Duodenal mucosa (tissue), 2 donors: ENCODE results near the gene SERTAD2.

Experiments
- H3K27ac ChIP-seq: one replicate; pipeline ENCODE4 v1.7.0; 2013; ENCODE audit warnings: low read depth, low read length
- H3K27me3 ChIP-seq, 2 donors: one replicate each; pipeline ENCODE4 v1.7.0; 2013; ENCODE audit warnings: low read length in 2 of 2, control low read depth in 1 of 2; ENCODE audit not compliant: insufficient read depth in 2 of 2, control insufficient read depth in 1 of 2
- H3K36me3 ChIP-seq, 2 donors: one replicate each; pipeline ENCODE4 v1.7.0; 2013; ENCODE audit warnings: low read length in 2 of 2, control low read depth in 1 of 2; ENCODE audit not compliant: insufficient read depth in 2 of 2, control insufficient read depth in 1 of 2
- H3K4me1 ChIP-seq, 2 donors: one replicate each; pipeline ENCODE4 v1.7.0; 2013; ENCODE audit warnings: low read length in 2 of 2, control low read depth in 1 of 2; ENCODE audit not compliant: insufficient read depth in 2 of 2, control insufficient read depth in 1 of 2
- H3K4me3 ChIP-seq, 2 donors: one replicate each; pipeline ENCODE4 v1.7.0; 2013; ENCODE audit warnings: low read length in 2 of 2, low read depth in 1 of 2
- H3K9ac ChIP-seq, 2 donors: one replicate each; pipeline ENCODE4 v1.7.0; 2013; ENCODE audit warnings: low read length in 2 of 2, low read depth in 1 of 2
- H3K9me3 ChIP-seq, 2 donors: one replicate each; pipeline ENCODE4 v1.7.0; 2013; ENCODE audit warnings: low read length in 2 of 2, control low read depth in 1 of 2; ENCODE audit not compliant: control insufficient read depth in 1 of 2

SERTAD2 gene

DNA sequence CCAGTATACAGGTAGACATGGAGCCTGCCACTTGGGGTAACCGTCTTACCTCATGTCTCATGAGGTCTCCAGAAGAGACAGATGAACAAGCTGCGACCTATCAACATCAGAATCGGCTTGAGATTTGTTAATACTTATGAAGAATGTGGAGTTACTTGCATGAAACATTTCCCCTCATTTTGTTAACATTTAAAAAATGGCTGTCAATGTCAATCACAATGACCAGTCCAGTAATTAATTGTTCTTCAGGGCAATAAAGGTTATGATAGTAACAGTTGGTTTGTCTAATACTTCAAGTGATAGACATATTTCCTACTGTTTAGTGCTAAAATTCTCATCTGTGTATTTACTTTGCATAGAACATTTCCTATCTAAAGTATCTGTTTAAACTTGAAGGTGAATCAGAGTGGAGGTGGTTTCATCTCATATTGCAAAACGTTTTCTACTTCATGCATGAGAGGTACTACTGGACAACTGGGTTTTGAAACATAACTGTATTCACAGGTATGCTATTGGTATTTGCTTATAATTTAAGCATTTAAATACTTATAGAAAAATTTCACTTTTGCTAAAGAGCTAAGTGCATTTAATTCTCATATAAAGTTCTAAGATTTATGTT, 15.1 kb downstream of the SERTAD2 start:
- Histone ChIP-seq H3K9ac (no peak overlapping the region), H3K4me3 (no peak overlapping the region), H3K36me3 (peaks cover 2 to 28% of the 10 kb centered on the region in 2 donors), H3K27ac (no peak overlapping the region), H3K4me1 (peaks cover 9 to 21% of the 10 kb centered on the region in 2 donors), H3K9me3 (no peaks in the 10 kb centered on the region), H3K27me3 (no peaks in the 10 kb centered on the region)

- Histone ChIP-seq H3K27me3 (no peaks in the 10 kb centered on the region), H3K4me3 (no peak overlapping the region), H3K4me1 (peaks cover 7 to 21% of the 10 kb centered on the region in 2 donors), H3K36me3 (peaks cover 2 to 31% of the 10 kb centered on the region in 2 donors), H3K9me3 (no peaks in the 10 kb centered on the region), H3K27ac (no peak overlapping the region), H3K9ac (no peak overlapping the region)
These were observed 15.8 kb downstream of the SERTAD2 start for GRCh38 chr2:64637931-64638330.

DNA sequence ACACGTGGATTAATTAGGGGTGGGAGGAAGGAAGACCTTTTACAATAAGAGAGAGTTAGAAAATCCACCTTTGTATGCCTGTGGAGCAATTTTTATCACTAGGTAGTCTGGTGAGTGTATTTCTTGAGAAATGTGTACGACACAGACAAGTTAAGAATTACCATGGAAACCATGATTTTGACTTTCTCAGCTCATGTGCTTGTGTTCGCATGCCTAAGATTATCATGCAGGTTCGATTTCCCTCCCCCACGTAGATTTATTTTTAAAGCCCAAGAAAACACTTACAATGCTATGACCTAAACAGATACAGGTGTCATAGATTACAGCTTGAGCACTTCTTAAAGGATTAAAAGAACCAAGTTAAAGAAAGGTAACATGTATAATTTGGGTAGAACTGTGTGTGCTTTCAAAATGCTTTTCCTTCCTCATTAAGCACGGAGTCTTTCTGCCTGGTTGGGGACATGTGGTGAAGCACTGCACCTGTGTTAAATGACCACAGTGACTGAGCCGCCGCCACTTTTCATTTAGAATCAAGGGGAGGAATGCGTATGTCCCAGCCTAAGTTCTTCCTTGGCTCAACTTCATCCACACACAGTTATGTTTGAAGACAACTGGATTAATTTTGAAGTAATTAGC, 16.6 kb downstream of the SERTAD2 start:
- H3K4me1 ChIP-seq = peaks cover 6 to 21% of the 10 kb centered on the region in 2 donors

GRCh38 chr2:64635976-64636911, 17.5 kb downstream of the SERTAD2 start:
- Histone ChIP-seq H3K9me3 (no peaks in the 10 kb centered on the region), H3K27me3 (no peaks in the 10 kb centered on the region), H3K27ac (no peak overlapping the region), H3K9ac (no peak overlapping the region), H3K4me3 (no peak overlapping the region), H3K4me1 (peaks cover 6 to 21% of the 10 kb centered on the region in 2 donors), H3K36me3 (peaks cover 2 to 31% of the 10 kb centered on the region in 2 donors)

More for the DNA sequence above, 16.6 kb downstream of the SERTAD2 start:
- H3K9me3 ChIP-seq = no peaks in the 10 kb centered on the region
- H3K4me3 ChIP-seq = no peak overlapping the region
- H3K27me3 ChIP-seq = no peaks in the 10 kb centered on the region
- peak overlapping the region in 1 of 2 donors; percentile 17 for H3K9ac ChIP-seq
- H3K27ac ChIP-seq = no peak overlapping the region
- peaks cover 2 to 31% of the 10 kb centered on the region in 2 donors for H3K36me3 ChIP-seq

GRCh38 chr2:64634345-64635267, 19.1 kb downstream of the SERTAD2 start:
- Histone ChIP-seq H3K4me1 (peaks cover 3 to 14% of the 10 kb centered on the region in 2 donors), H3K9me3 (no peaks in the 10 kb centered on the region), H3K9ac (no peak overlapping the region)

DNA sequence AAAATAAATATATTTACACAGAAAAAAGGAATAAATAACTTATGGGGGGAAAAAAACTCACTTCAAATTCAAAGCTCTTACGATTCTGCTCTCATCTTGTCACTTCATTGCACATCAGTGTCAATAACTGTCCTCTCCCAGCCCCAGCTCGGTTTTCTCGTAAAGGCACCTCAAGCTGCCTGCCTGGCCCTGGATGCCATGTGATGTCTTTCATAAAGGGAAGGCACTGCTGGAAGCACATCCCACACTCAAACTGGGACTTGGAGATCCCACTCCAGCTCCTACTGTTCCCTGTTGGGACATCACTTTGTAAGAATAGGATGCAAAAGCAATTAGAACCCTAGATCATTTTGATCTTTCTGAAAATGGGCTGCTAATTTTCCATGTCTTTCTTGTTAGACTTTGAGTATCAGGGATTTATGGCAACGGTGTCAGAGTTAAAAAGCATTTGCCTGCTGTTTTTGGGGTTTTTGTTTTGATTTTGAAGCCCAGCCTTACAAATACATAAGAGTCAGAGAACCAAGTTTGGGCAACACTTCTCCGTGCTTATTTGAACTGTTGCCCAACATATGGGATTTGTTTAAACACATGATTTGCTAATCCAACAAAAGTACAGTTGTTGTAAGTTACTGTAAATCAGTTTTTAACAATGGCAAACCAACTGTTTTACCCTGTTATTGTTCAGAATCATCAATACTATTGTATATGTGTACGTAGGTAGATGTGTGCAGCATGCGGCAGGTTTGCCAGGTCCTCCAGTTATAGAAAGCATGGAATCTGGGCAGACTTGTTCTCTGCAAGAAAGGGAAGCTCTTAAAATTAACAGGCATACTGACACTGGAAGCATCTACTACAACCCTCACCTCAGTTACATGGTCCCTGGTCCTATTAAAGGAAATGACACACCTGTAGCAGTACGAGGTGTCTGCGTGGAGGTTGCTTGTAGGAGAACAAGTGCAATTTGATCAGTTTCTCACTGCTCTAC, 20.6 kb downstream of the SERTAD2 start:
- Histone ChIP-seq H3K9ac (no peak overlapping the region), H3K9me3 (no peaks in the 10 kb centered on the region), H3K36me3 (peaks cover 2 to 36% of the 10 kb centered on the region in 2 donors), H3K27ac (no peak overlapping the region), H3K27me3 (no peaks in the 10 kb centered on the region), H3K4me1 (peaks cover under 1 to 14% of the 10 kb centered on the region in 2 donors), H3K4me3 (no peak overlapping the region)

More at GRCh38 chr2:64634345-64635267, 19.1 kb downstream of the SERTAD2 start:
- Histone ChIP-seq H3K27me3 (no peaks in the 10 kb centered on the region), H3K27ac (no peak overlapping the region), H3K4me3 (no peak overlapping the region), H3K36me3 (peaks cover 2 to 36% of the 10 kb centered on the region in 2 donors)

- H3K27me3 ChIP-seq = no peaks in the 10 kb centered on the region
- H3K36me3 ChIP-seq = peaks cover 2 to 36% of the 10 kb centered on the region in 2 donors
- H3K4me1 ChIP-seq = peaks cover 6 to 19% of the 10 kb centered on the region in 2 donors
- H3K9ac ChIP-seq = no peak overlapping the region
- H3K4me3 ChIP-seq = no peak overlapping the region
- no peak overlapping the region for H3K27ac ChIP-seq
- H3K9me3 ChIP-seq = no peaks in the 10 kb centered on the region
These were observed 21.9 kb downstream of the SERTAD2 start for GRCh38 chr2:64631771-64632170.

GRCh38 chr2:64630752-64631151, 23.0 kb downstream of the SERTAD2 start:
- Histone ChIP-seq H3K9ac (no peak overlapping the region), H3K4me3 (no peak overlapping the region), H3K9me3 (no peaks in the 10 kb centered on the region), H3K27me3 (no peaks in the 10 kb centered on the region), H3K27ac (no peak overlapping the region), H3K4me1 (peaks cover 6 to 10% of the 10 kb centered on the region in 2 donors), H3K36me3 (peaks cover 2 to 26% of the 10 kb centered on the region in 2 donors)
